ENCODE measurements around the gene NNT.

Gene NNT

DNA sequence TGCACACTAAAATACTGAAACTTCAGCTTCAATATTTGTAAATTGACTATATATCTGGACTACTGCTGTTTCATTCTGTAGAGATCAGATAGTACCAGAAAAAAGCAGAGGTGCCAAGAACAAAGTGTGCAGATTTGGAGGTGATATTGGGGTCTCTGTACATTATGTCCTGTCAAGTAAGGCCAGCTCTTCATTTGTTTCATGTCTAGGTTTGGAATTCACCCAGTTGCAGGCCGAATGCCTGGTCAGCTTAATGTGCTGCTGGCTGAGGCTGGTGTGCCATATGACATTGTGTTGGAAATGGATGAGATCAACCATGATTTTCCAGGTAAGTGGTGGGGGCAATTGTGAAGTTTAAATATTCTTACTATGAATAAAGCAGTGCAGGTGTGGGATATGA, 96.9 kb downstream of the NNT start:
- peaks cover 18% of the 10 kb centered on the region for H3K79me1 ChIP-seq (replicated peaks; ENCODE audit: low read length, poor library complexity, severe bottlenecking)
- peaks cover 5 to 44% of the 10 kb centered on the region in 2 experiments for H3K36me3 ChIP-seq (ENCODE audit: control insufficient read depth in 1 of 2, insufficient read depth in 2 of 2, low read depth in 1 of 2, low read length in 2 of 2)
- no peak overlapping the region for H3K9ac ChIP-seq (ENCODE audit: low read length)
- no peak overlapping the region for H3K14ac ChIP-seq (ENCODE audit: low read length in 2 of 2)
- H3K4me3 ChIP-seq (ENCODE audit: insufficient read depth in 1 of 2, low read depth in 1 of 2, low read length in 2 of 2) = no peak overlapping the region
- WGBS = 97% methylated on average over 1 of the region's 1 CpG
- no peak overlapping the region for H4K91ac ChIP-seq (ENCODE audit: low read length)
- no peaks in the 10 kb centered on the region for H3K27me3 ChIP-seq (ENCODE audit: control insufficient read depth in 1 of 2, insufficient read depth in 1 of 2, low read length in 2 of 2)
- no peak overlapping the region for H3K4ac ChIP-seq (ENCODE audit: low read depth in 1 of 2, low read length in 2 of 2)
- no peak overlapping the region for H2AFZ ChIP-seq (ENCODE audit: low read depth, low read length)
- no peak overlapping the region for H3K4me2 ChIP-seq (ENCODE audit: low read length, poor library complexity, severe bottlenecking)
- H3K9me3 ChIP-seq (ENCODE audit: control insufficient read depth, low read length) = peaks cover 7% of the 10 kb centered on the region
- H3K4me1 ChIP-seq (ENCODE audit: control insufficient read depth, insufficient read depth, low read depth, low read length) = no peaks in the 10 kb centered on the region
- H2AK5ac ChIP-seq (ENCODE audit: low read length, severe bottlenecking) = no peak overlapping the region
- no peak overlapping the region for H2BK15ac ChIP-seq (ENCODE audit: low read depth, poor library complexity, severe bottlenecking)
- H4K8ac ChIP-seq (ENCODE audit: low read length) = no peak overlapping the region
- H2BK5ac ChIP-seq (ENCODE audit: low read depth, low read length, poor library complexity, severe bottlenecking) = no peak overlapping the region
- H2BK120ac ChIP-seq (ENCODE audit: low read depth, low read length) = no peak overlapping the region
- no peak for DNase-seq
- H3K27ac ChIP-seq (ENCODE audit: low read length, poor library complexity, severe bottlenecking) = no peak overlapping the region
- H2BK12ac ChIP-seq (ENCODE audit: low read length in 2 of 2) = no peak overlapping the region
- no peak overlapping the region for H3K23ac ChIP-seq (ENCODE audit: low read length in 2 of 2)
- H3K18ac ChIP-seq (ENCODE audit: low read depth in 1 of 2, low read length in 2 of 2) = no peak overlapping the region

DNA sequence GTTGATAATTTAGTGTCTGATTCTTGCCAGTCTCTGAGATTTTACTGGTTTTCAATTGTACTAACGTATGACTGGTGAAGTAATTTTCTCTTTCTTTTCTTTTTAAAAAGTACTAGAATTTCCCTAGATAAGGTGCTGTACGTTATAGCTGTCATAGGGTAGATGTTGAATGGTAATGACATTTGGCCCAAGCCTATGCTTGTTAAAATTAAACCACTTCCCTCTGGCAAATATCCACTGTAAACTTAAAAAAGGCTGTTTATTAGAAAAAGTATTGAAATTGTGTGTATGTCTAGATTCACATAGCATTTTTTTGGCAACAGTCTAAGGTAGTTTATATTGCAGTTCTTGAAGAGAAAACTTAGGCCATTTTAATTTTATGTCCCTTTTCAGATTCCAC, 97.6 kb downstream of the NNT start:
- Histone ChIP-seq H2BK5ac (ENCODE audit: low read depth, low read length, poor library complexity, severe bottlenecking) (no peak overlapping the region), H2AK5ac (ENCODE audit: low read length, severe bottlenecking) (no peak overlapping the region), H4K91ac (ENCODE audit: low read length) (no peak overlapping the region), H3K27ac (ENCODE audit: low read length, poor library complexity, severe bottlenecking) (no peak overlapping the region), H4K8ac (ENCODE audit: low read length) (no peak overlapping the region), H2BK12ac (ENCODE audit: low read length in 2 of 2) (no peak overlapping the region), H3K23ac (ENCODE audit: low read length in 2 of 2) (no peak overlapping the region), H2AFZ (ENCODE audit: low read depth, low read length) (no peak overlapping the region), H3K4ac (ENCODE audit: low read depth in 1 of 2, low read length in 2 of 2) (no peak overlapping the region), H3K4me3 (ENCODE audit: insufficient read depth in 1 of 2, low read depth in 1 of 2, low read length in 2 of 2) (no peak overlapping the region), H3K27me3 (ENCODE audit: control insufficient read depth in 1 of 2, insufficient read depth in 1 of 2, low read length in 2 of 2) (no peaks in the 10 kb centered on the region), H3K9ac (ENCODE audit: low read length) (no peak overlapping the region), H3K4me1 (ENCODE audit: control insufficient read depth, insufficient read depth, low read depth, low read length) (no peaks in the 10 kb centered on the region), H3K79me1 (replicated peaks; ENCODE audit: low read length, poor library complexity, severe bottlenecking) (peaks cover 17% of the 10 kb centered on the region), H2BK120ac (ENCODE audit: low read depth, low read length) (no peak overlapping the region), H3K9me3 (ENCODE audit: control insufficient read depth, low read length) (peaks cover 7% of the 10 kb centered on the region), H3K36me3 (ENCODE audit: control insufficient read depth in 1 of 2, insufficient read depth in 2 of 2, low read depth in 1 of 2, low read length in 2 of 2) (peaks cover 5 to 44% of the 10 kb centered on the region in 2 experiments), H3K18ac (ENCODE audit: low read depth in 1 of 2, low read length in 2 of 2) (no peak overlapping the region), H2BK15ac (ENCODE audit: low read depth, poor library complexity, severe bottlenecking) (no peak overlapping the region), H3K4me2 (ENCODE audit: low read length, poor library complexity, severe bottlenecking) (no peak overlapping the region), H3K14ac (ENCODE audit: low read length in 2 of 2) (no peak overlapping the region)
- no peak for DNase-seq
- WGBS = 83% methylated on average over 1 of the region's 2 CpGs

DNA sequence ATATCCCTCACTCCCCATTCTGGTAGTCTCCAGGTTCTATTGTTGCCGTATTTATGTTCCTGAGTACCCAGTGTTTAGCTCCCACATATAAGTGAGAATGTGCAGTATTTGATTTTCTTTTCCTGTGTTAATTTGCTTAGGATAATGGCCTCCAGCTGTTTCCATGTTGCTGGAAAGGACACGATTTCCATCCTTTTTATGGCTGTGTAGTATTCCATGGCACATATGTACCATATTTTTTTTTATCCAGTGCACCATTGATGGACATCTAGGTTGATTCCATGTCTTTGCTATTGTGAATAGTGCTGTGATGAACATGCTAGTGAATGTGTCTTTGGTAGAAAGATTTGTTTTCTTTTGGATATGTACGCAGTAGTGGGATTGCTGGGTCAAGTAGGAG, 98.2 kb downstream of the NNT start:
- WGBS = 100% methylated on average over 3 of the region's 3 CpGs
- Histone ChIP-seq H3K23ac (ENCODE audit: low read length in 2 of 2) (no peak overlapping the region), H3K4me2 (ENCODE audit: low read length, poor library complexity, severe bottlenecking) (no peak overlapping the region), H3K36me3 (ENCODE audit: control insufficient read depth in 1 of 2, insufficient read depth in 2 of 2, low read depth in 1 of 2, low read length in 2 of 2) (peaks cover 5 to 39% of the 10 kb centered on the region in 2 experiments), H2AFZ (ENCODE audit: low read depth, low read length) (no peak overlapping the region), H3K18ac (ENCODE audit: low read depth in 1 of 2, low read length in 2 of 2) (no peak overlapping the region), H3K4me1 (ENCODE audit: control insufficient read depth, insufficient read depth, low read depth, low read length) (no peaks in the 10 kb centered on the region), H3K27ac (ENCODE audit: low read length, poor library complexity, severe bottlenecking) (no peak overlapping the region), H4K8ac (ENCODE audit: low read length) (no peak overlapping the region), H2AK5ac (ENCODE audit: low read length, severe bottlenecking) (no peak overlapping the region), H3K79me1 (replicated peaks; ENCODE audit: low read length, poor library complexity, severe bottlenecking) (peaks cover 15% of the 10 kb centered on the region), H2BK120ac (ENCODE audit: low read depth, low read length) (no peak overlapping the region), H2BK12ac (ENCODE audit: low read length in 2 of 2) (no peak overlapping the region), H3K14ac (ENCODE audit: low read length in 2 of 2) (no peak overlapping the region), H3K27me3 (ENCODE audit: control insufficient read depth in 1 of 2, insufficient read depth in 1 of 2, low read length in 2 of 2) (no peaks in the 10 kb centered on the region), H3K4me3 (ENCODE audit: insufficient read depth in 1 of 2, low read depth in 1 of 2, low read length in 2 of 2) (no peak overlapping the region), H4K91ac (ENCODE audit: low read length) (no peak overlapping the region), H3K9me3 (ENCODE audit: control insufficient read depth, low read length) (peaks cover 5% of the 10 kb centered on the region), H2BK5ac (ENCODE audit: low read depth, low read length, poor library complexity, severe bottlenecking) (no peak overlapping the region), H2BK15ac (ENCODE audit: low read depth, poor library complexity, severe bottlenecking) (no peak overlapping the region), H3K9ac (ENCODE audit: low read length) (no peak overlapping the region), H3K4ac (ENCODE audit: low read depth in 1 of 2, low read length in 2 of 2) (no peak overlapping the region)
- no peak for DNase-seq

DNA sequence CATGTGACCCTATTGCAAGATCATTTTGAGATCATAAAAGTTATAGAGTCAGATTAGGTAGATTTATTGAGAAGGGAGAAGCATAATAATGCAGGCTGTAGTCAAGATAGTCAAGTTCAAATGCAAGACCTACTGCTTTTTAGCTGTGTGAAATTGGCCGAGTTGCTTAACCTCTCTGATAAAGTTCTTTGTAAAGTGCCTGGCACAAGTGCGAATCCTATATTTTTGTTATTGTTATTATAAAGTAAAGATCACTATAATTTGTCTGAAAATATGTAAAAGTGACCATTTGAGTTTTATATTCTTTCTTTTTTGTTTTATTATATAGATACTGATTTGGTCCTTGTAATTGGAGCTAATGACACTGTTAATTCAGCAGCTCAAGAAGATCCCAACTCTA, 99.3 kb downstream of the NNT start:
- Histone ChIP-seq H3K27ac (ENCODE audit: low read length, poor library complexity, severe bottlenecking) (no peak overlapping the region), H2AK5ac (ENCODE audit: low read length, severe bottlenecking) (no peak overlapping the region), H3K18ac (ENCODE audit: low read depth in 1 of 2, low read length in 2 of 2) (no peak overlapping the region), H3K14ac (ENCODE audit: low read length in 2 of 2) (no peak overlapping the region), H3K4me3 (ENCODE audit: insufficient read depth in 1 of 2, low read depth in 1 of 2, low read length in 2 of 2) (no peak overlapping the region), H2AFZ (ENCODE audit: low read depth, low read length) (no peak overlapping the region), H3K23ac (ENCODE audit: low read length in 2 of 2) (no peak overlapping the region), H3K4ac (ENCODE audit: low read depth in 1 of 2, low read length in 2 of 2) (no peak overlapping the region), H4K8ac (ENCODE audit: low read length) (no peak overlapping the region), H4K91ac (ENCODE audit: low read length) (no peak overlapping the region), H2BK12ac (ENCODE audit: low read length in 2 of 2) (no peak overlapping the region), H3K36me3 (ENCODE audit: control insufficient read depth in 1 of 2, insufficient read depth in 2 of 2, low read depth in 1 of 2, low read length in 2 of 2) (peaks cover 0 to 37% of the 10 kb centered on the region in 2 experiments), H3K4me1 (ENCODE audit: control insufficient read depth, insufficient read depth, low read depth, low read length) (no peaks in the 10 kb centered on the region), H3K79me1 (replicated peaks; ENCODE audit: low read length, poor library complexity, severe bottlenecking) (peaks cover 11% of the 10 kb centered on the region), H2BK15ac (ENCODE audit: low read depth, poor library complexity, severe bottlenecking) (no peak overlapping the region), H2BK5ac (ENCODE audit: low read depth, low read length, poor library complexity, severe bottlenecking) (no peak overlapping the region), H3K9ac (ENCODE audit: low read length) (no peak overlapping the region), H3K27me3 (ENCODE audit: control insufficient read depth in 1 of 2, insufficient read depth in 1 of 2, low read length in 2 of 2) (no peaks in the 10 kb centered on the region), H3K9me3 (ENCODE audit: control insufficient read depth, low read length) (peaks cover 4% of the 10 kb centered on the region), H2BK120ac (ENCODE audit: low read depth, low read length) (no peak overlapping the region), H3K4me2 (ENCODE audit: low read length, poor library complexity, severe bottlenecking) (no peak overlapping the region)
- DNase-seq = no peak
- WGBS = 83% methylated on average over 1 of the region's 2 CpGs
